Inflammatory macrophage treated with lipopolysaccharide for 1 hour (primary cell): ENCODE results near the gene CADPS.

Experiments used
- DNase-seq, 2 donors: peaks; one replicate each; pipeline ENCODE4 v3.0.0-alpha.2; 2020 to 2022

Gene CADPS

DNA sequence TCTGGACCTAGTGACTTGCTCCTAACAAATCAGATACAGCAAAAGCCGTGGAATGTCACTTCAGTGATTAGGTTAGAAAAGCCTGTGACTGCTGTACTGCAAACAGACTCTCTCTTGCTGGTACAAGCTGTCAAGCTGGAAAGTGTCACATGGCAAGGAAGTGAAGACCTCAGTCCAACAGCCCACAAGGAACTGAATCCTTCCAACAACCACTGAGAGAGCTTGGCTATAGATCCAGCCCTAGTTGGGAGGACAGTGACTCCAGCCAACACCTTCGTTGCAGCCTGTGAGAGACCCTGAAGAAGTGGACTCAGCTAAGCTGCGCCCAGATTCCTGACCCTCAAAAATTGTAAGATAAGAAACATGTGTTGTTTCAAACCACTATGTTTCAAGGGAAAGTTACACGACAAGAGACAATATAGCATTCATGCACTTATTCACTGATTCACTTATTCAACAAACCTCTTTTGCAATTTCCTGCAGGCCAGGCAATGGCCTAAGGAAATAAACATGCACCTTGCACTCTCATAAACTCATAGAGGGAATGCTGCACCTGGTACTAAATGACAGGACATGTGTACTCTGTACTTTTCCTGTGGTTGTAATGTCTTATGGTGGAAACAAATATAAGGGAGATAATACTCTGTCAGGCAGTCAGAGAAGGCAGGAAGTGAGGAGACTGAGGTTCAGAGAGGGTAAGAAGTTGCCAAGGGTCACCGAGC lies 142.9 kb downstream of the CADPS start:
- DNase-seq, result no peak

- DNase-seq, result no peak
Observed at GRCh38 chr3:62727981-62728380, 147.2 kb downstream of the CADPS start.

GRCh38 chr3:62727536-62727935 lies 147.7 kb downstream of the CADPS start:
- no peak for DNase-seq

- DNase-seq, result no peak
Observed at GRCh38 chr3:62724503-62724902, 150.7 kb downstream of the CADPS start.

DNA sequence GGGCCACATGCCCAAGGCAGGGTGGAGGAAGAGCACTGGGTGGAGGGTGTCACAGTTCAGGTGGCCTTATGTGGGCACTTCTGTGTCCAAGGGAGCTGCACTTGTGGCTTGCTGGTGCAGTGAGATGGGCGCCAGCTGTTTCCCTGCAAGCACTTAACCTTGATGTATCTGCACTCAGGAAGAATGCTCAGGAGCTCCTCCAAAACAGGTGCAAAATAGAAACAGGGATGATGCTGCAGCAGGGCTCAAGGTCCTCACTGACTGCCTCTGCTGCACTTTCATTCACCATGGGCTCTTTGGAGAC lies 151.3 kb downstream of the CADPS start:
- DNase-seq, result no peak

DNA sequence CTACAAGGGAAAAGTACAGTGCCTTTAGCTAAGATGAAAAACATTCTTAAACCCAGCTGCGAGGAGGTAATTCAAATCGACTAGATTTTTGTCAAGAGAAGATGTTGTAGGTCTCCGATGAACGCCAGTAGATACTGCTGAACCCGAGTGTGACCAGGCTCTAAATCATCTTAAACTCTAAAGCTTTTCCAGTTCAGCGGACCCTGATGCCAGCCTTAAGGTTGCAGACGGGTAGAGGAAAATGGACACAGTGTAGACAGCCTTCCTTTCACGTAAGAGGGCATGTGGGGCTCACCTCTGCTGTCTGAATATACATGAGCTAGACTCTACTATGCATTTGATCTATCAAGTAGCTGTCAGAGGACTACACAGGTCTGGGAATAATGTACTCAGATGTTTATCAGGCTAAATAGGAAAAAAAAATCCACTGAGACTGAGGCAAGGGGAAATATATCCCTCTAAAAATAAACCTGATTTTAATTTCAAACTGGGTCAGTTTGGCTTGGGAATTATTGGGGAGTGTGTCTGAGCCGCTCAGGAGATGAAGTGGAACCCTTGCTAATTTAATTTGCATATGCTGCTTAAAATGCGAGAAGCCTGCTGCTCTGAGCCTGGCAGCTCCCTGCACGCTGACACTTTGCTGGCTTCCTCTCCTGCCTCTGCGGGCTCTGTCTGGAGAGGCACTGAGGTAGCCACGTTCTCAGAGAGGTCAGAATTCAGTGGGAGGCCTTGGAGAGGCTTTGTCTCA lies 151.9 kb downstream of the CADPS start:
- no peak for DNase-seq

DNA sequence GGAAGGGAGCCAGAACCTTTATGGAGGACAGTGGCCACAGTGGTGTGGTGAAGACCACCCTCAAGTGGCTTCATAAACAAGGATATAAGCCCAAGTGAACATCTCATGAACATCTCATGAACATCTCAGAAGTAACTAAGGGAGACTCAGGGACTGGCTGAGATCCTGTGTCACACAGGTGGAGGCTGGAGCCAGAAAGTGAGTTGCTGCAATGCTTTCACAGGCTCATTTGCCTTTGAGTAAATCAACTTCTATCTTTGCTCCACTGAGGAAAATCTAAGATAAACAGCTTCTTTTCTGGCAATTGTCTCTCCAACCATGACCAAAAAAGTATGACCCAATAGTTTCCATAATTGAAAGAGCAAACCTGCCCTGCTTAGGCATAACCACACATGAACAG lies 152.9 kb downstream of the CADPS start:
- DNase-seq, result no peak

- DNase-seq, result no peak
Observed at GRCh38 chr3:62718515-62719320, 156.5 kb downstream of the CADPS start.

DNA sequence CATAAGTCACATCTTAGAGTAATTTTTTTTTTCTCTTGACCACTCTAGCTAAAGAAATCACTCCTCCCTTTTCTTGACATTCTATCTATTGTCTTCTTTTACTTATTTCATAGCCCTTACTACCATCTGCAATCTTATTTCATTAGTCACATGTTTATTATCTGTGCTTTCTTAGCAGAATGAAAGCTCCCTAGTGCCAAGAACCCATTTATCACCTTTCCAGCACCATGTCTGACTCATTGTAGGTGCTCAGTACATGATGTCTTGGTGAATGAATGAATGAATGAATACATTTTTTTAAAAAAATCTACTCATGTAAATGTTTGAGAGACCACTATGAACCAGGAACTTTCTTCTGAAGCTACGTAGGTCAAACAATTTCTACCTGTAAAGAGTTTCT lies 157.2 kb downstream of the CADPS start:
- DNase-seq, result no peak

DNA sequence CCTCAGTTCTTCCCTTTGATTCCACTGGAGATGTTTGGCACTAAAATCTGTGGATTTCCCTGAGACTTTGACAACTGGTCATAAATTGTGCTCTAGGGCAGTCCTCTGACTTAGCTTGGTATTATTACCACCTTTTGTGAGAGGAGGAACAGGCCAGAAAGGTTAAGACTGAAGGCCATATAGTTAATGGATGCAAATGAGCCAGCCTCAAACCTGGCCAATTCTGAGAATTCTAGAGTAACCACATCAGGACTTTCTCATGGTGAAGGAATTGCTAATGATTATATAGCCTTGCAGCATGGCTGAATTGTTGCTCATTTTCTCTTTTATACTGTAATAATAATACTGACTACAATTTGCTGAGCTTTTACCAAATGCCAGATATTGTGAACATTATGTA lies 162.5 kb downstream of the CADPS start:
- DNase-seq, result no peak

DNA sequence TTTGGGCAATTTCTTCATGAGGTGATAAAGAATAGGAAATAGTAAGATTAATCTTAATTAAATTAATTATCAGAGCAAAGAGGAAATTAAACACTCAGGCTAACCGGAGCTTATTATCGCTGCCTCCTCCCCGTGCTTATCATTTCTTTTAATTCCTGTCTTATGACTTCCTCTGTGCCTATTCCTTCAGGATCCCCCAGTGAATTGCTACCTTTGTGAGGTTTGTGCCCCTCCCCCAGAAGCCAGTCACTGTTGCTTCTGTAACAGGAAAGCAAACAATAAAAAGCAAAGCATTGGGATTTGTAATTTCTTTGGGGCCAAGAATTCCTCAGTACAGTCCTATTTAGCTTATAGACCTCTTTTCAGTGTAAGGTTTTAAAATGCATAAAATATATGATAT lies 164.5 kb downstream of the CADPS start:
- no peak for DNase-seq

- DNase-seq, result no peak
Observed at GRCh38 chr3:62708638-62709373, 166.4 kb downstream of the CADPS start.

DNA sequence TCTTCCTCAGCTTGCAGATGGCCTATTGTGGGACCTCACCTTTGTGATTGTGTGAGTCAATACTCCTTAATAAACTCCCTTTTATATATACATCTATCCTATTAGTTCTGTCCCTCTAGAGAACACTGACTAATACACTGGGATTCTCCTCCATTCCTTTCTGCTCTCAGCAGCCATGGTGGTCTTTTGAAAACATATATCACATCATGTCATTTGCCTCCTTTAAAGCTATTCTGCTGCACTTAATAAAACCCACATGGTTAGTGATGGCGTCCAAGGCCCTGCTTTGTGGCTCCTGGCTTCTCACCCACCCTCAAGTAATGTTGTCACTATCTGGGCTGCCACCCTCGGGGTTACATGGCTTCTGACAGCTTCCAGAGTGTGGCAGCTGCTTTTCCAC lies 169.5 kb downstream of the CADPS start:
- no peak for DNase-seq

GRCh38 chr3:62703451-62704167 lies 171.6 kb downstream of the CADPS start:
- no peak for DNase-seq

- DNase-seq, result no peak
Observed at GRCh38 chr3:62700357-62700756, 174.9 kb downstream of the CADPS start.

DNA sequence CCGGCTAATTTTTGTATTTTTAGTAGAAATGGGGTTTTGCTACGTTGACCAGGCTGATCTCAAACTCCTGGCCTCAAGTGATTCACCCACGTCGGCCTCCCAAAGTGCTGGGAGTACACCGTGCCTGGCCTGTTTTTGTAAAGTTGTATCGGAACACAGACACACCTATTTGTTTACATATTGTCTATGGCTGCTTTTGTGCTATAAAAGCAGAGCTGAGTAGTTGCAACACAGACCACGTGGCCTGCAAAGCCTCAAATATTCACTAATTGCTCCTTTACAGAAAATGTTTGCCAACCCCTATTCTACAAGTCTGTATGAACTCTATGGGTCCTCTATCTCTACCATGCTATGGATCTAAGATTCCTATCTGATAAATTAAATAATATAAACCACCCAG lies 175.5 kb downstream of the CADPS start:
- no peak for DNase-seq

- DNase-seq, result no peak
Observed at GRCh38 chr3:62696011-62696410, 179.2 kb downstream of the CADPS start.

- no peak for DNase-seq
Observed at GRCh38 chr3:62688812-62689211, 186.4 kb downstream of the CADPS start.

DNA sequence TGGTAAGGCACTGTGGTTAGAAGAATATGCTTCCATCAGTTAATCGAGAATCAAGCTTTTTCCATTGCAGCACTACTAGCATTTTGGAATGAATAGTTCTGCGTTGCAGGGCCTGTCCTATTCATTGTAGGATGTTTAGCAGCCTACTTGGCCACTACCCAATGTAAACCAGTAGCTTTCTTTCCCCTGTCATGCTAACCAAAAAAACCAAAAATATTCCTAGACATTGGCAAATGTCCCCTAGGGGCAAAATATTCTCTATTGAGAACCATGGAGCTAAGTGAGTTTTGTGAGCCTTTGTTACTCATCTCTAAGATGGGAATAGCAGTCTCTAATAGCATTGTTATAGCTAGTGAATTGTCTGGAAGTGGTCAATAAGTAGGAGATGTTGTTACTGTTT lies 187.2 kb downstream of the CADPS start:
- DNase-seq, result no peak

DNA sequence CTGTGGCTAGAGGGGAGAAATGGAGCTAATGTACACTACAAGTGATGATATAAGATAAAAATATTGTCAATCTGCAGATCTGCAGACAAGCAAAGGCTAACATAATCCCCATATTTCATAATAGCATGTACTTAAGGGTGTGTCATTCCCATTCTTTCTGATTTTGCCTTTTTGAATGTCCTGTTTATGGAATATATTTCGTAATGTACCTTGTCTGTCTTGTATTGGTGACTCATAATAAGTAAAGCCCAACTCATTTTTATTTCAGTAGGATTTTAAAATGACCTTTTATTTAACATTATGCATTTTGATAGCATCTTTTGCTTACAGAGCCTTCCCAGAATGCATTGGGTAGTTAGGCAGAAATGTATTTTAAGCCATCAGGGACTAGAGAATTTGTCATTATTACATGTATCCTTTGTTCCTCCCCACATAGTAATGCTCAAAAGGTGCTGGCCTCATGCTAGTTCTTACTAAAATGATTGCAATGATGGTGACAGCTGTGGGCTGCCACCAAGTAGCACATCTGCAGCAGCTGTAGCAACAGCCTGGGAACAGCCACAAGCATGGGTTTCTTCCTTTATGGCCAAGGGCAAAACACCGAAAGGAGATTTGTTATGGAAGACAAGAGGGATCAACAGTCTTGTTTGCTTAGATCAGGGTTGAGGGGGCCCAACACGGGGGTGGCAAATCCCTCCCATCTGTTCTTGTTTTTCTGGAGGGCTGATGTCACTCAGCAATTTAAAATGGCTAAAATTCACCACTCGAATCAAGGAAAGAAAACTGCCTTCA lies 188.5 kb downstream of the CADPS start:
- no peak for DNase-seq

DNA sequence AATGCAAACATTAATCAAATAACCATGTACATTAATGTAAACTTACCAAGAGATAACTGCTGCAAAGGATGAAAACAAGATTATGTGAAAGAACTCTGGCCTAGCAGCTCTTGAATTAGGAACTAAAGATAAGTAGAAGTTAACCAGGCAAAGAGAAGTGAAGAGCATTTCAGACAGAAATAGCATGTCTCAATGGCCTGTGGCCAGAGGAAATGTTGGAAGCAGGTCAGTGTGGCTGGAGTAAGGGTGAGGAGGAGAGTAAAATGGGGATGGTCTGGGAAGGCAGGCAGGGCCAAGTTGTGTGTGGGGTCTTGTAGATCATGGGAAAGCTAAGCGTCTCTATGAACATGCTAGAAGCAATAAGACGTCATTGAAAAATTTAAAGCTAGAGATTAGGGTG lies 192.4 kb downstream of the CADPS start:
- DNase-seq, result no peak

DNA sequence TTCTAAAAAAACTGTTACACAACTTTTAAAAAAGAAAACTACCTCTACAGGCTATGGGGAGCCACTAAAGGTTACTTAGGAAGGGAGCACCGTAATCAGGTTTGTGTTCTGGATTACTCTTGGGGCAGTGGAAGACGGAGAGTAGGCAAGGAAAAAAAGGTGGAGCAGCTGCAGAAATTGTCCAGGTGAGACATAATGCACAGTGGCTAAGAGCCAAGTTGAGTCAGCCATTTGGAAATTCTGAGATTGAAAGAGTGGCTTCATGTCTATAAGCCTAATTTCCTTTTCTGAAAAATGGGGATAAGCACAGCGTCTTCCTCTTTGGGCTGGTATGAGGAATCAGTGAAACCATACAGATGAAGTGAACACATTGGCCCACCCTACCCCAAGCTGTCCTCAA lies 195.2 kb downstream of the CADPS start:
- DNase-seq, result no peak
